Ovary (tissue), 3 donors: ENCODE results near the gene EPHA8.

ENCODE experiments used
- CTCF ChIP-seq, 3 donors: fragments of 450-650 bp in 2 of 3; fragments of 200-600 bp in 1 of 3; IDR thresholded peaks; one replicate each; pipeline versions ENCODE4 v1.5.1 to v1.8.0; 2016 to 2022; ENCODE audit warnings: antibody characterized with exemption in 3 of 3, mild to moderate bottlenecking in 1 of 3
- EP300 ChIP-seq: sonication (generic); formaldehyde crosslinking; IDR thresholded peaks from one replicate; pipeline ENCODE4 v1.6.1; 2017; ENCODE audit warnings: antibody characterized with exemption
- POLR2A ChIP-seq: fragments of 450-650 bp; IDR thresholded peaks from one replicate; pipeline ENCODE4 v1.6.1; 2017; ENCODE audit warnings: antibody characterized with exemption, mild to moderate bottlenecking, moderate library complexity
- donor health status: DM: no; HTN: no; CAD: no.

- no peak for TF ChIP-seq CTCF (IDR thresholded peaks at IDR 0.05)
- TF ChIP-seq POLR2A, result no peak
- no peak for TF ChIP-seq EP300
Measured at GRCh38 chr1:22582661-22583635, 19.7 kb downstream of the EPHA8 start.
